IPS DF 4.7 (cell line): ENCODE results near the gene SLC12A5.

Experiments used
- DNase-seq: peaks from one replicate; pipeline ENCODE4 v3.0.0-alpha.2; 2013; ENCODE audit warnings: low spot score; ENCODE audit errors: extremely low read depth

SLC12A5 gene

GRCh38 chr20:46025376-46025783 is 3.6 kb upstream of the SLC12A5 start:
- no peak for DNase-seq

GRCh38 chr20:46027245-46027853 is 1.7 kb upstream of the SLC12A5 start:
- DNase-seq = no peak

GRCh38 chr20:46028110-46028509 is 905 bp upstream of the SLC12A5 start:
- DNase-seq = no peak

- no peak for DNase-seq
Observed at GRCh38 chr20:46030284-46031013, 1.4 kb downstream of the SLC12A5 start.

GRCh38 chr20:46031014-46031569 is 2.1 kb downstream of the SLC12A5 start:
- no peak for DNase-seq

- DNase-seq = no peak
Observed at GRCh38 chr20:46031701-46032254, 2.8 kb downstream of the SLC12A5 start.

- DNase-seq = no peak
Observed at GRCh38 chr20:46034039-46034438, 5.0 kb downstream of the SLC12A5 start.

GRCh38 chr20:46035253-46035652 is 6.2 kb downstream of the SLC12A5 start:
- no peak for DNase-seq

- no peak for DNase-seq
Observed at GRCh38 chr20:46035713-46036112, 6.7 kb downstream of the SLC12A5 start.

- DNase-seq = no peak
Observed at GRCh38 chr20:46036370-46036769, 7.4 kb downstream of the SLC12A5 start.

- DNase-seq = no peak
Observed at GRCh38 chr20:46037036-46037435, 8.0 kb downstream of the SLC12A5 start.

GRCh38 chr20:46040902-46041535 is 12.0 kb downstream of the SLC12A5 start:
- DNase-seq = no peak

GRCh38 chr20:46043556-46043955 is 14.5 kb downstream of the SLC12A5 start:
- DNase-seq = no peak

GRCh38 chr20:46044896-46045295 is 15.9 kb downstream of the SLC12A5 start:
- DNase-seq = no peak

GRCh38 chr20:46046588-46047310 is 17.7 kb downstream of the SLC12A5 start:
- no peak for DNase-seq

GRCh38 chr20:46047821-46048220 is 18.8 kb downstream of the SLC12A5 start:
- no peak for DNase-seq

GRCh38 chr20:46049190-46049589 is 20.2 kb downstream of the SLC12A5 start:
- DNase-seq = no peak

GRCh38 chr20:46049815-46050214 is 20.8 kb downstream of the SLC12A5 start:
- DNase-seq = no peak

GRCh38 chr20:46050444-46050843 is 21.4 kb downstream of the SLC12A5 start:
- no peak for DNase-seq

- no peak for DNase-seq
Observed at GRCh38 chr20:46050885-46051284, 21.9 kb downstream of the SLC12A5 start.

GRCh38 chr20:46051556-46052308 is 22.7 kb downstream of the SLC12A5 start:
- DNase-seq = no peak
